HEK293 (cell line): ENCODE measurements around the gene TPBGL.

Experiments used
- CTCF ChIA-PET: fragments of 350-600 bp; formaldehyde crosslinking; extraction: SDS; loops from one replicate; lab custom pipeline; 2021; ENCODE audit warnings: antibody characterized with exemption; lab: Yijun Ruan, JAX
- POLR2A ChIA-PET: fragments of 300-600 bp; formaldehyde crosslinking; extraction: SDS; loops from one replicate; lab custom pipeline; 2020; ENCODE audit warnings: antibody characterized with exemption, inconsistent platforms; lab: Yijun Ruan, JAX
- H3K27ac ChIP-seq: fragments of 200-500 bp; sonication (Bioruptor generic); 2 replicates; pipeline ENCODE4 v1.5.1; 2014; ENCODE audit warnings: low read depth, low read length, control low read depth, inconsistent platforms; ENCODE audit errors: extremely low read depth
- H3K36me3 ChIP-seq, 2 experiments: fragments of 200-500 bp in 1 of 2; sonication (Bioruptor generic) in 1 of 2; 1 replicate in 1 of 2; 2 replicates in 1 of 2; pipeline ENCODE4 v1.5.1; 2014 to 2017; ENCODE audit warnings: inconsistent platforms in 2 of 2, low read length in 2 of 2; ENCODE audit not compliant: control insufficient read depth in 2 of 2, insufficient read depth in 1 of 2
- H3K4me1 ChIP-seq: fragments of 200-500 bp; sonication (Bioruptor generic); 2 replicates; pipeline ENCODE4 v1.5.1; 2014; ENCODE audit warnings: mild to moderate bottlenecking, low read length, inconsistent platforms; ENCODE audit not compliant: control insufficient read depth, insufficient read depth
- H3K4me3 ChIP-seq: 2 replicates; pipeline ENCODE4 v1.5.1; 2011; ENCODE audit warnings: low read depth, mild to moderate bottlenecking, control low read depth, low read length, moderate library complexity
- H3K9me3 ChIP-seq: fragments of 200-500 bp; sonication (Bioruptor generic); 2 replicates; pipeline ENCODE4 v1.5.1; 2014; ENCODE audit warnings: low read depth, low read length, inconsistent platforms; ENCODE audit not compliant: control insufficient read depth, insufficient read depth
- FEZF1 ChIP-seq: fragments of 450-650 bp; formaldehyde crosslinking; IDR thresholded peaks from 2 replicates; pipeline ENCODE4 v1.5.1; 2016; ENCODE audit warnings: missing biosample characterization, missing genetic modification characterization
- HOXA7 ChIP-seq: sonication (generic); formaldehyde crosslinking; IDR thresholded peaks from 2 replicates; pipeline ENCODE4 v1.8.1; 2022; ENCODE audit warnings: missing genetic modification reagents, borderline replicate concordance
- SCRT2 ChIP-seq: fragments of 450-650 bp; formaldehyde crosslinking; IDR thresholded peaks from 2 replicates; pipeline ENCODE4 v1.5.1; 2016; ENCODE audit warnings: missing biosample characterization, missing genetic modification characterization
- WT1 ChIP-seq: fragments of 450-650 bp; formaldehyde crosslinking; IDR thresholded peaks from 2 replicates; pipeline ENCODE4 v1.5.1; 2016; ENCODE audit warnings: missing biosample characterization, missing genetic modification characterization
- ZFHX2 ChIP-seq: fragments of 450-650 bp; formaldehyde crosslinking; conservative IDR thresholded peaks from 2 replicates; pipeline ENCODE4 v1.5.1; 2016; ENCODE audit warnings: missing biosample characterization, missing genetic modification characterization
- ZIC2 ChIP-seq: fragments of 450-650 bp; formaldehyde crosslinking; IDR thresholded peaks from 2 replicates; pipeline ENCODE4 v1.5.1; 2016; ENCODE audit warnings: missing biosample characterization, missing genetic modification characterization
- ZNF112 ChIP-seq: fragments of 450-650 bp; formaldehyde crosslinking; IDR thresholded peaks from 2 replicates; pipeline ENCODE4 v1.5.0; 2017; ENCODE audit warnings: missing biosample characterization, missing genetic modification characterization
- ZNF2 ChIP-seq: fragments of 450-650 bp; formaldehyde crosslinking; IDR thresholded peaks from 2 replicates; pipeline ENCODE4 v1.5.1; 2016; ENCODE audit warnings: missing biosample characterization, missing genetic modification characterization
- ZNF677 ChIP-seq: fragments of 450-650 bp; IDR thresholded peaks from 2 replicates; pipeline ENCODE4 v1.5.0; 2018; ENCODE audit warnings: missing biosample characterization, mild to moderate bottlenecking, missing genetic modification characterization, moderate library complexity
- ZNF785 ChIP-seq: fragments of 450-650 bp; formaldehyde crosslinking; IDR thresholded peaks from 2 replicates; pipeline ENCODE4 v1.5.1; 2016; ENCODE audit warnings: missing biosample characterization, missing genetic modification characterization
- ZNF792 ChIP-seq: fragments of 450-650 bp; formaldehyde crosslinking; IDR thresholded peaks from 2 replicates; pipeline ENCODE4 v1.5.1; 2016; ENCODE audit warnings: missing biosample characterization, missing genetic modification characterization
- ZSCAN23 ChIP-seq: fragments of 450-650 bp; formaldehyde crosslinking; IDR thresholded peaks from 2 replicates; pipeline ENCODE4 v1.5.1; 2016; ENCODE audit warnings: missing biosample characterization, missing genetic modification characterization
- TF ChIP-seq, protein P1 (sequence below): fragments of 450-650 bp; formaldehyde crosslinking; IDR thresholded peaks from 2 replicates; pipeline ENCODE4 v1.5.0; 2017; ENCODE audit warnings: missing biosample characterization, missing genetic modification characterization, borderline replicate concordance
- TF ChIP-seq, protein P2 (sequence below): fragments of 450-650 bp; formaldehyde crosslinking; IDR thresholded peaks from 2 replicates; pipeline ENCODE4 v1.5.1; 2017; ENCODE audit warnings: missing biosample characterization, missing genetic modification characterization
- TF ChIP-seq, protein P3 (sequence below): fragments of 450-650 bp; formaldehyde crosslinking; IDR thresholded peaks from 2 replicates; pipeline ENCODE4 v1.5.1; 2016; ENCODE audit warnings: missing biosample characterization, missing genetic modification characterization, low read depth
- TF ChIP-seq, protein P4 (sequence below): fragments of 450-650 bp; formaldehyde crosslinking; IDR thresholded peaks from 2 replicates; pipeline ENCODE4 v1.5.1; 2016; ENCODE audit warnings: missing biosample characterization, missing genetic modification characterization
- TF ChIP-seq, protein P5 (sequence below): fragments of 450-650 bp; formaldehyde crosslinking; IDR thresholded peaks from 2 replicates; pipeline ENCODE4 v1.5.1; 2016; ENCODE audit warnings: missing biosample characterization, missing genetic modification characterization
- TF ChIP-seq, protein P6 (sequence below): fragments of 450-650 bp; formaldehyde crosslinking; IDR thresholded peaks from 2 replicates; pipeline ENCODE4 v1.5.1; 2016; ENCODE audit warnings: missing biosample characterization, missing genetic modification characterization
- TF ChIP-seq, protein P7 (sequence below): fragments of 450-650 bp; IDR thresholded peaks from 2 replicates; pipeline ENCODE4 v1.5.1; 2018; ENCODE audit warnings: missing biosample characterization, missing genetic modification characterization

TPBGL gene

DNA sequence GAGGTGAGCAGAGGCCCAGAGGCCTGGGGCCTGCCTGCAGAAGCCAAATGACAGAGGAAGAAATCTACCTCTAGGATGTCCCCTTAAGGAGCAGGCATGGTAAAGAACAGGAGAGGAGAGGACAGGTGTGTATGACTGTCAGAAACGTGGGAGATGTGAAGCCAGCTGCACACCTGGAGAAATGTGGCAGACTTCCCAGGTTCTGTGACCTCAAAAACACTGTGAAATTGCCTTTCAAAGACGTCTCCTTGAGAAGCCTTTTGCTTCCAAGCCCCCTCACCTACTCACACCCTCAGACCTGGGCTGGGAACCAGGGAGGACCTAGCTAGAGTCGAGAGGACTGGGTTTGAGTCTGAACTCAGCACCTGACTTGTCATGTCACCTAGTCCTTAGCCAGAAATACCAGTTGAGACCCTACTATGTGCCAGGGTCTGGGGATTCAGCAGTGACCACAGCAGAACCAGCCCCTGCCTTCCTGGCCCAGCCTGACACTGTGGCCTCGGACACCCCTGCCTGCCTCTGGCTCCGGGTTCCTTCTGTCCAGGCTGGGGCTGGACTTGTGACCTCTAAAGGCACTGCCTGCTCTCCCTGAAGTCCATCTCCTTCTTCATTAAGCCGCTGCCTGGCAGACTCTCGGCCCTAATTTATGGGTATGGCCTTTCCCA is 5.6 kb downstream of the TPBGL start:
- H3K36me3 ChIP-seq = no peaks in the 10 kb centered on the region
- H3K9me3 ChIP-seq = no peaks in the 10 kb centered on the region
- H3K4me3 ChIP-seq = no peak overlapping the region
- CTCF ChIA-PET = interaction anchor here (1.4 to 9.3 kb wide), 5 partner anchors 41 to 214 kb away, joined by 4 to 273 read pairs (median 22); partner anchors contain the start of gene SLCO2B1
- TF ChIP-seq ZNF792 (tag by site-specific recombination) = no peak
- TF ChIP-seq, protein P1, sequence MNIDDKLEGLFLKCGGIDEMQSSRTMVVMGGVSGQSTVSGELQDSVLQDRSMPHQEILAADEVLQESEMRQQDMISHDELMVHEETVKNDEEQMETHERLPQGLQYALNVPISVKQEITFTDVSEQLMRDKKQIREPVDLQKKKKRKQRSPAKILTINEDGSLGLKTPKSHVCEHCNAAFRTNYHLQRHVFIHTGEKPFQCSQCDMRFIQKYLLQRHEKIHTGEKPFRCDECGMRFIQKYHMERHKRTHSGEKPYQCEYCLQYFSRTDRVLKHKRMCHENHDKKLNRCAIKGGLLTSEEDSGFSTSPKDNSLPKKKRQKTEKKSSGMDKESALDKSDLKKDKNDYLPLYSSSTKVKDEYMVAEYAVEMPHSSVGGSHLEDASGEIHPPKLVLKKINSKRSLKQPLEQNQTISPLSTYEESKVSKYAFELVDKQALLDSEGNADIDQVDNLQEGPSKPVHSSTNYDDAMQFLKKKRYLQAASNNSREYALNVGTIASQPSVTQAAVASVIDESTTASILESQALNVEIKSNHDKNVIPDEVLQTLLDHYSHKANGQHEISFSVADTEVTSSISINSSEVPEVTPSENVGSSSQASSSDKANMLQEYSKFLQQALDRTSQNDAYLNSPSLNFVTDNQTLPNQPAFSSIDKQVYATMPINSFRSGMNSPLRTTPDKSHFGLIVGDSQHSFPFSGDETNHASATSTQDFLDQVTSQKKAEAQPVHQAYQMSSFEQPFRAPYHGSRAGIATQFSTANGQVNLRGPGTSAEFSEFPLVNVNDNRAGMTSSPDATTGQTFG (tag by site-specific recombination) = no peak
- TF ChIP-seq ZFHX2 (tag by site-specific recombination) = no peak
- no peak for TF ChIP-seq ZNF2 (tag by site-specific recombination)
- no peak for TF ChIP-seq ZIC2
- TF ChIP-seq, protein P2, sequence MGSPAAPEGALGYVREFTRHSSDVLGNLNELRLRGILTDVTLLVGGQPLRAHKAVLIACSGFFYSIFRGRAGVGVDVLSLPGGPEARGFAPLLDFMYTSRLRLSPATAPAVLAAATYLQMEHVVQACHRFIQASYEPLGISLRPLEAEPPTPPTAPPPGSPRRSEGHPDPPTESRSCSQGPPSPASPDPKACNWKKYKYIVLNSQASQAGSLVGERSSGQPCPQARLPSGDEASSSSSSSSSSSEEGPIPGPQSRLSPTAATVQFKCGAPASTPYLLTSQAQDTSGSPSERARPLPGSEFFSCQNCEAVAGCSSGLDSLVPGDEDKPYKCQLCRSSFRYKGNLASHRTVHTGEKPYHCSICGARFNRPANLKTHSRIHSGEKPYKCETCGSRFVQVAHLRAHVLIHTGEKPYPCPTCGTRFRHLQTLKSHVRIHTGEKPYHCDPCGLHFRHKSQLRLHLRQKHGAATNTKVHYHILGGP (tag by site-specific recombination) = no peak
- no peak for TF ChIP-seq ZNF677 (tag by site-specific recombination)
- no peak for TF ChIP-seq ZSCAN23 (tag by site-specific recombination)
- no peak for TF ChIP-seq ZNF112 (tag by site-specific recombination)
- no peak for TF ChIP-seq FEZF1 (tag by site-specific recombination)
- TF ChIP-seq, protein P3, sequence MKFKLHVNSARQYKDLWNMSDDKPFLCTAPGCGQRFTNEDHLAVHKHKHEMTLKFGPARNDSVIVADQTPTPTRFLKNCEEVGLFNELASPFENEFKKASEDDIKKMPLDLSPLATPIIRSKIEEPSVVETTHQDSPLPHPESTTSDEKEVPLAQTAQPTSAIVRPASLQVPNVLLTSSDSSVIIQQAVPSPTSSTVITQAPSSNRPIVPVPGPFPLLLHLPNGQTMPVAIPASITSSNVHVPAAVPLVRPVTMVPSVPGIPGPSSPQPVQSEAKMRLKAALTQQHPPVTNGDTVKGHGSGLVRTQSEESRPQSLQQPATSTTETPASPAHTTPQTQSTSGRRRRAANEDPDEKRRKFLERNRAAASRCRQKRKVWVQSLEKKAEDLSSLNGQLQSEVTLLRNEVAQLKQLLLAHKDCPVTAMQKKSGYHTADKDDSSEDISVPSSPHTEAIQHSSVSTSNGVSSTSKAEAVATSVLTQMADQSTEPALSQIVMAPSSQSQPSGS (tag by site-specific recombination) = no peak
- TF ChIP-seq, protein P4, sequence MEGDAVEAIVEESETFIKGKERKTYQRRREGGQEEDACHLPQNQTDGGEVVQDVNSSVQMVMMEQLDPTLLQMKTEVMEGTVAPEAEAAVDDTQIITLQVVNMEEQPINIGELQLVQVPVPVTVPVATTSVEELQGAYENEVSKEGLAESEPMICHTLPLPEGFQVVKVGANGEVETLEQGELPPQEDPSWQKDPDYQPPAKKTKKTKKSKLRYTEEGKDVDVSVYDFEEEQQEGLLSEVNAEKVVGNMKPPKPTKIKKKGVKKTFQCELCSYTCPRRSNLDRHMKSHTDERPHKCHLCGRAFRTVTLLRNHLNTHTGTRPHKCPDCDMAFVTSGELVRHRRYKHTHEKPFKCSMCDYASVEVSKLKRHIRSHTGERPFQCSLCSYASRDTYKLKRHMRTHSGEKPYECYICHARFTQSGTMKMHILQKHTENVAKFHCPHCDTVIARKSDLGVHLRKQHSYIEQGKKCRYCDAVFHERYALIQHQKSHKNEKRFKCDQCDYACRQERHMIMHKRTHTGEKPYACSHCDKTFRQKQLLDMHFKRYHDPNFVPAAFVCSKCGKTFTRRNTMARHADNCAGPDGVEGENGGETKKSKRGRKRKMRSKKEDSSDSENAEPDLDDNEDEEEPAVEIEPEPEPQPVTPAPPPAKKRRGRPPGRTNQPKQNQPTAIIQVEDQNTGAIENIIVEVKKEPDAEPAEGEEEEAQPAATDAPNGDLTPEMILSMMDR = no peak
- TF ChIP-seq, protein P5, sequence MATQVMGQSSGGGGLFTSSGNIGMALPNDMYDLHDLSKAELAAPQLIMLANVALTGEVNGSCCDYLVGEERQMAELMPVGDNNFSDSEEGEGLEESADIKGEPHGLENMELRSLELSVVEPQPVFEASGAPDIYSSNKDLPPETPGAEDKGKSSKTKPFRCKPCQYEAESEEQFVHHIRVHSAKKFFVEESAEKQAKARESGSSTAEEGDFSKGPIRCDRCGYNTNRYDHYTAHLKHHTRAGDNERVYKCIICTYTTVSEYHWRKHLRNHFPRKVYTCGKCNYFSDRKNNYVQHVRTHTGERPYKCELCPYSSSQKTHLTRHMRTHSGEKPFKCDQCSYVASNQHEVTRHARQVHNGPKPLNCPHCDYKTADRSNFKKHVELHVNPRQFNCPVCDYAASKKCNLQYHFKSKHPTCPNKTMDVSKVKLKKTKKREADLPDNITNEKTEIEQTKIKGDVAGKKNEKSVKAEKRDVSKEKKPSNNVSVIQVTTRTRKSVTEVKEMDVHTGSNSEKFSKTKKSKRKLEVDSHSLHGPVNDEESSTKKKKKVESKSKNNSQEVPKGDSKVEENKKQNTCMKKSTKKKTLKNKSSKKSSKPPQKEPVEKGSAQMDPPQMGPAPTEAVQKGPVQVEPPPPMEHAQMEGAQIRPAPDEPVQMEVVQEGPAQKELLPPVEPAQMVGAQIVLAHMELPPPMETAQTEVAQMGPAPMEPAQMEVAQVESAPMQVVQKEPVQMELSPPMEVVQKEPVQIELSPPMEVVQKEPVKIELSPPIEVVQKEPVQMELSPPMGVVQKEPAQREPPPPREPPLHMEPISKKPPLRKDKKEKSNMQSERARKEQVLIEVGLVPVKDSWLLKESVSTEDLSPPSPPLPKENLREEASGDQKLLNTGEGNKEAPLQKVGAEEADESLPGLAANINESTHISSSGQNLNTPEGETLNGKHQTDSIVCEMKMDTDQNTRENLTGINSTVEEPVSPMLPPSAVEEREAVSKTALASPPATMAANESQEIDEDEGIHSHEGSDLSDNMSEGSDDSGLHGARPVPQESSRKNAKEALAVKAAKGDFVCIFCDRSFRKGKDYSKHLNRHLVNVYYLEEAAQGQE (tag by site-specific recombination) = no peak
- TF ChIP-seq, protein P6, sequence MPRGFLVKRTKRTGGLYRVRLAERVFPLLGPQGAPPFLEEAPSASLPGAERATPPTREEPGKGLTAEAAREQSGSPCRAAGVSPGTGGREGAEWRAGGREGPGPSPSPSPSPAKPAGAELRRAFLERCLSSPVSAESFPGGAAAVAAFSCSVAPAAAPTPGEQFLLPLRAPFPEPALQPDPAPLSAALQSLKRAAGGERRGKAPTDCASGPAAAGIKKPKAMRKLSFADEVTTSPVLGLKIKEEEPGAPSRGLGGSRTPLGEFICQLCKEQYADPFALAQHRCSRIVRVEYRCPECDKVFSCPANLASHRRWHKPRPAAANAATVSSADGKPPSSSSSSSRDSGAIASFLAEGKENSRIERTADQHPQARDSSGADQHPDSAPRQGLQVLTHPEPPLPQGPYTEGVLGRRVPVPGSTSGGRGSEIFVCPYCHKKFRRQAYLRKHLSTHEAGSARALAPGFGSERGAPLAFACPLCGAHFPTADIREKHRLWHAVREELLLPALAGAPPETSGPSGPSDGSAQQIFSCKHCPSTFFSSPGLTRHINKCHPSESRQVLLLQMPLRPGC (tag by site-specific recombination) = no peak
- TF ChIP-seq, protein P7, sequence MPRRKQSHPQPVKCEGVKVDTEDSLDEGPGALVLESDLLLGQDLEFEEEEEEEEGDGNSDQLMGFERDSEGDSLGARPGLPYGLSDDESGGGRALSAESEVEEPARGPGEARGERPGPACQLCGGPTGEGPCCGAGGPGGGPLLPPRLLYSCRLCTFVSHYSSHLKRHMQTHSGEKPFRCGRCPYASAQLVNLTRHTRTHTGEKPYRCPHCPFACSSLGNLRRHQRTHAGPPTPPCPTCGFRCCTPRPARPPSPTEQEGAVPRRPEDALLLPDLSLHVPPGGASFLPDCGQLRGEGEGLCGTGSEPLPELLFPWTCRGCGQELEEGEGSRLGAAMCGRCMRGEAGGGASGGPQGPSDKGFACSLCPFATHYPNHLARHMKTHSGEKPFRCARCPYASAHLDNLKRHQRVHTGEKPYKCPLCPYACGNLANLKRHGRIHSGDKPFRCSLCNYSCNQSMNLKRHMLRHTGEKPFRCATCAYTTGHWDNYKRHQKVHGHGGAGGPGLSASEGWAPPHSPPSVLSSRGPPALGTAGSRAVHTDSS (tag by site-specific recombination) = no peak
- no peak for TF ChIP-seq WT1 (tag by site-specific recombination)
- no peak for TF ChIP-seq HOXA7 (CRISPR knock-in tag)
- no peak for TF ChIP-seq ZNF785
- no peak for TF ChIP-seq SCRT2 (tag by site-specific recombination)
- POLR2A ChIA-PET = no interaction called here
- no peak overlapping the region for H3K27ac ChIP-seq
- no peaks in the 10 kb centered on the region for H3K4me1 ChIP-seq
